ENCODE results near the gene PSMB11.
"Not testable (repeated sequence)": the region's sequence is repeated elsewhere in the genome, so short reads cannot be mapped to it uniquely, and the experiment has no call there.

PSMB11 gene

GRCh38 chr14:23002592-23002991 lies 39.4 kb upstream of the PSMB11 start:
- no peaks in the 10 kb centered on the region for H3K27me3 ChIP-seq (ENCODE audit: control insufficient read depth in 5 of 5, insufficient read depth in 4 of 5, low read length in 5 of 5)
- no peak overlapping the region for H3K9ac ChIP-seq (ENCODE audit: low read length in 5 of 5)
- H3K27ac ChIP-seq (ENCODE audit: low read depth, low read length) = no peak overlapping the region
- H3K4me1 ChIP-seq (ENCODE audit: control insufficient read depth in 5 of 5, insufficient read depth in 5 of 5, low read length in 5 of 5) = peaks cover 0 to 15% (median 10%) of the 10 kb centered on the region in 5 donors
- H3K36me3 ChIP-seq (ENCODE audit: control insufficient read depth in 5 of 5, insufficient read depth in 5 of 5, low read length in 5 of 5) = peaks cover 0 to 8% (median 4%) of the 10 kb centered on the region in 5 donors
- H3K4me3 ChIP-seq (ENCODE audit: low read depth in 1 of 5, low read length in 5 of 5) = no peak overlapping the region
- no peaks in the 10 kb centered on the region for H3K9me3 ChIP-seq (ENCODE audit: control insufficient read depth in 5 of 5, low read length in 5 of 5)

GRCh38 chr14:23004274-23004673 lies 37.7 kb upstream of the PSMB11 start:
- H3K4me3 ChIP-seq (ENCODE audit: low read depth in 1 of 5, low read length in 5 of 5); H3K27me3 ChIP-seq (ENCODE audit: control insufficient read depth in 5 of 5, insufficient read depth in 4 of 5, low read length in 5 of 5); H3K9me3 ChIP-seq (ENCODE audit: control insufficient read depth in 5 of 5, low read length in 5 of 5); H3K27ac ChIP-seq (ENCODE audit: low read depth, low read length); H3K9ac ChIP-seq (ENCODE audit: low read length in 5 of 5); H3K36me3 ChIP-seq (ENCODE audit: control insufficient read depth in 5 of 5, insufficient read depth in 5 of 5, low read length in 5 of 5): not testable (repeated sequence)
- H3K4me1 ChIP-seq (ENCODE audit: control insufficient read depth in 5 of 5, insufficient read depth in 5 of 5, low read length in 5 of 5) = peaks cover 0 to 18% (median 16%) of the 10 kb centered on the region in 5 donors

GRCh38 chr14:23005451-23006187 lies 36.4 kb upstream of the PSMB11 start:
- no peak overlapping the region for H3K9ac ChIP-seq (ENCODE audit: low read length in 5 of 5)
- no peaks in the 10 kb centered on the region for H3K9me3 ChIP-seq (ENCODE audit: control insufficient read depth in 5 of 5, low read length in 5 of 5)
- H3K27ac ChIP-seq (ENCODE audit: low read depth, low read length) = no peak overlapping the region
- H3K27me3 ChIP-seq (ENCODE audit: control insufficient read depth in 5 of 5, insufficient read depth in 4 of 5, low read length in 5 of 5) = no peaks in the 10 kb centered on the region
- H3K4me3 ChIP-seq (ENCODE audit: low read depth in 1 of 5, low read length in 5 of 5) = no peak overlapping the region
- peaks cover 0 to 26% (median 23%) of the 10 kb centered on the region in 5 donors for H3K4me1 ChIP-seq (ENCODE audit: control insufficient read depth in 5 of 5, insufficient read depth in 5 of 5, low read length in 5 of 5)
- H3K36me3 ChIP-seq (ENCODE audit: control insufficient read depth in 5 of 5, insufficient read depth in 5 of 5, low read length in 5 of 5) = no peaks in the 10 kb centered on the region

GRCh38 chr14:23006188-23006534 lies 35.9 kb upstream of the PSMB11 start:
- peaks cover 0 to 26% (median 23%) of the 10 kb centered on the region in 5 donors for H3K4me1 ChIP-seq (ENCODE audit: control insufficient read depth in 5 of 5, insufficient read depth in 5 of 5, low read length in 5 of 5)
- H3K9me3 ChIP-seq (ENCODE audit: control insufficient read depth in 5 of 5, low read length in 5 of 5) = no peaks in the 10 kb centered on the region
- peak overlapping the region; percentile 93 for H3K27ac ChIP-seq (ENCODE audit: low read depth, low read length)
- H3K4me3 ChIP-seq (ENCODE audit: low read depth in 1 of 5, low read length in 5 of 5) = peak overlapping the region; percentile 87 to 92 (median 89)
- H3K27me3 ChIP-seq (ENCODE audit: control insufficient read depth in 5 of 5, insufficient read depth in 4 of 5, low read length in 5 of 5) = no peaks in the 10 kb centered on the region
- peak overlapping the region in 4 of 5 donors; percentile 67 to 92 (median 85) for H3K9ac ChIP-seq (ENCODE audit: low read length in 5 of 5)
- no peaks in the 10 kb centered on the region for H3K36me3 ChIP-seq (ENCODE audit: control insufficient read depth in 5 of 5, insufficient read depth in 5 of 5, low read length in 5 of 5)

- H3K9ac ChIP-seq (ENCODE audit: low read length in 5 of 5) = peak overlapping the region; percentile 67 to 92 (median 84)
Measured at GRCh38 chr14:23006544-23007419, 35.2 kb upstream of the PSMB11 start.

GRCh38 chr14:23008831-23009230 lies 33.2 kb upstream of the PSMB11 start:
- H3K27me3 ChIP-seq (ENCODE audit: control insufficient read depth in 5 of 5, insufficient read depth in 4 of 5, low read length in 5 of 5) = no peaks in the 10 kb centered on the region
- no peak overlapping the region for H3K9ac ChIP-seq (ENCODE audit: low read length in 5 of 5)
- H3K4me1 ChIP-seq (ENCODE audit: control insufficient read depth in 5 of 5, insufficient read depth in 5 of 5, low read length in 5 of 5) = peaks cover 0 to 26% (median 23%) of the 10 kb centered on the region in 5 donors
- no peaks in the 10 kb centered on the region for H3K36me3 ChIP-seq (ENCODE audit: control insufficient read depth in 5 of 5, insufficient read depth in 5 of 5, low read length in 5 of 5)
- no peak overlapping the region for H3K4me3 ChIP-seq (ENCODE audit: low read depth in 1 of 5, low read length in 5 of 5)
- H3K27ac ChIP-seq (ENCODE audit: low read depth, low read length) = no peak overlapping the region
- no peaks in the 10 kb centered on the region for H3K9me3 ChIP-seq (ENCODE audit: control insufficient read depth in 5 of 5, low read length in 5 of 5)

More at GRCh38 chr14:23006544-23007419, 35.2 kb upstream of the PSMB11 start:
- Histone ChIP-seq H3K4me1 (ENCODE audit: control insufficient read depth in 5 of 5, insufficient read depth in 5 of 5, low read length in 5 of 5) (peaks cover 0 to 26% (median 23%) of the 10 kb centered on the region in 5 donors), H3K27ac (ENCODE audit: low read depth, low read length) (peak overlapping the region; percentile 93), H3K9me3 (ENCODE audit: control insufficient read depth in 5 of 5, low read length in 5 of 5) (no peaks in the 10 kb centered on the region), H3K36me3 (ENCODE audit: control insufficient read depth in 5 of 5, insufficient read depth in 5 of 5, low read length in 5 of 5) (no peaks in the 10 kb centered on the region), H3K4me3 (ENCODE audit: low read depth in 1 of 5, low read length in 5 of 5) (peak overlapping the region; percentile 87 to 92 (median 89)), H3K27me3 (ENCODE audit: control insufficient read depth in 5 of 5, insufficient read depth in 4 of 5, low read length in 5 of 5) (no peaks in the 10 kb centered on the region)

- no peaks in the 10 kb centered on the region for H3K36me3 ChIP-seq (ENCODE audit: control insufficient read depth in 5 of 5, insufficient read depth in 5 of 5, low read length in 5 of 5)
- no peaks in the 10 kb centered on the region for H3K27me3 ChIP-seq (ENCODE audit: control insufficient read depth in 5 of 5, insufficient read depth in 4 of 5, low read length in 5 of 5)
- H3K4me1 ChIP-seq (ENCODE audit: control insufficient read depth in 5 of 5, insufficient read depth in 5 of 5, low read length in 5 of 5) = peaks cover 0 to 26% (median 23%) of the 10 kb centered on the region in 5 donors
- H3K9ac ChIP-seq (ENCODE audit: low read length in 5 of 5) = peak overlapping the region in 4 of 5 donors; percentile 34 to 59 (median 42)
- peak overlapping the region; percentile 57 to 80 (median 69) for H3K4me3 ChIP-seq (ENCODE audit: low read depth in 1 of 5, low read length in 5 of 5)
- H3K27ac ChIP-seq (ENCODE audit: low read depth, low read length) = peak overlapping the region; percentile 63
- H3K9me3 ChIP-seq (ENCODE audit: control insufficient read depth in 5 of 5, low read length in 5 of 5) = no peaks in the 10 kb centered on the region
Measured at GRCh38 chr14:23009483-23009938, 32.5 kb upstream of the PSMB11 start.

GRCh38 chr14:23009939-23010726 lies 31.9 kb upstream of the PSMB11 start, which contains the start of gene C14orf93:
C14orf93 (minus strand) TSS chr14:23010143; CDS start chr14:22999023, 11,120 bp downstream.
- no peaks in the 10 kb centered on the region for H3K27me3 ChIP-seq (ENCODE audit: control insufficient read depth in 5 of 5, insufficient read depth in 4 of 5, low read length in 5 of 5)
- H3K9me3 ChIP-seq (ENCODE audit: control insufficient read depth in 5 of 5, low read length in 5 of 5) = no peaks in the 10 kb centered on the region
- H3K27ac ChIP-seq (ENCODE audit: low read depth, low read length) = peak within 1 kb of the TSS; percentile 63
- H3K36me3 ChIP-seq (ENCODE audit: control insufficient read depth in 5 of 5, insufficient read depth in 5 of 5, low read length in 5 of 5) = no peaks in the 10 kb centered on the region
- peaks cover 0 to 26% (median 23%) of the 10 kb centered on the region in 5 donors for H3K4me1 ChIP-seq (ENCODE audit: control insufficient read depth in 5 of 5, insufficient read depth in 5 of 5, low read length in 5 of 5)
- peak within 1 kb of the TSS; percentile 34 to 71 (median 56) for H3K9ac ChIP-seq (ENCODE audit: low read length in 5 of 5)
- peak within 1 kb of the TSS; percentile 57 to 80 (median 69) for H3K4me3 ChIP-seq (ENCODE audit: low read depth in 1 of 5, low read length in 5 of 5)

- Histone ChIP-seq H3K9ac (ENCODE audit: low read length in 5 of 5) (no peak overlapping the region), H3K4me1 (ENCODE audit: control insufficient read depth in 5 of 5, insufficient read depth in 5 of 5, low read length in 5 of 5) (peaks cover 0 to 11% (median 10%) of the 10 kb centered on the region in 5 donors), H3K4me3 (ENCODE audit: low read depth in 1 of 5, low read length in 5 of 5) (no peak overlapping the region), H3K9me3 (ENCODE audit: control insufficient read depth in 5 of 5, low read length in 5 of 5) (no peaks in the 10 kb centered on the region), H3K36me3 (ENCODE audit: control insufficient read depth in 5 of 5, insufficient read depth in 5 of 5, low read length in 5 of 5) (no peaks in the 10 kb centered on the region), H3K27me3 (ENCODE audit: control insufficient read depth in 5 of 5, insufficient read depth in 4 of 5, low read length in 5 of 5) (no peaks in the 10 kb centered on the region), H3K27ac (ENCODE audit: low read depth, low read length) (no peak overlapping the region)
Measured at GRCh38 chr14:23013054-23013748, 28.8 kb upstream of the PSMB11 start.
